ENCODE measurements around the gene GALNT9. TPM values are rescaled to one million over a fixed set of nuclear protein-coding genes. Genes with fewer than 3 reads are reported as not detected.

The GALNT9 gene
- total and polyA plus RNA-seq, 10 donors: 0.20 to 2.4 (median 0.84) TPM

GRCh38 chr12:132317233-132317938, 12.0 kb downstream of the GALNT9 start:
- peaks cover 0 to 1% (median 0%) of the 10 kb centered on the region in 6 donors for H3K4me1 ChIP-seq
- 77 to 88% (median 83%) methylated on average over 18 to 19 of the region's 19 CpGs for WGBS, 5 donors
- no peak overlapping the region for H3K4me3 ChIP-seq
- intact Hi-C loops (cut with DNase I; ENCODE audit: low total_unique reads): no loop called here
- no peak for TF ChIP-seq POLR2AphosphoS5 (IDR thresholded peaks at IDR 0.05)
- TF ChIP-seq, protein P1, sequence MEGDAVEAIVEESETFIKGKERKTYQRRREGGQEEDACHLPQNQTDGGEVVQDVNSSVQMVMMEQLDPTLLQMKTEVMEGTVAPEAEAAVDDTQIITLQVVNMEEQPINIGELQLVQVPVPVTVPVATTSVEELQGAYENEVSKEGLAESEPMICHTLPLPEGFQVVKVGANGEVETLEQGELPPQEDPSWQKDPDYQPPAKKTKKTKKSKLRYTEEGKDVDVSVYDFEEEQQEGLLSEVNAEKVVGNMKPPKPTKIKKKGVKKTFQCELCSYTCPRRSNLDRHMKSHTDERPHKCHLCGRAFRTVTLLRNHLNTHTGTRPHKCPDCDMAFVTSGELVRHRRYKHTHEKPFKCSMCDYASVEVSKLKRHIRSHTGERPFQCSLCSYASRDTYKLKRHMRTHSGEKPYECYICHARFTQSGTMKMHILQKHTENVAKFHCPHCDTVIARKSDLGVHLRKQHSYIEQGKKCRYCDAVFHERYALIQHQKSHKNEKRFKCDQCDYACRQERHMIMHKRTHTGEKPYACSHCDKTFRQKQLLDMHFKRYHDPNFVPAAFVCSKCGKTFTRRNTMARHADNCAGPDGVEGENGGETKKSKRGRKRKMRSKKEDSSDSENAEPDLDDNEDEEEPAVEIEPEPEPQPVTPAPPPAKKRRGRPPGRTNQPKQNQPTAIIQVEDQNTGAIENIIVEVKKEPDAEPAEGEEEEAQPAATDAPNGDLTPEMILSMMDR (IDR thresholded peaks at IDR 0.05 in 8 of 11, conservative IDR thresholded peaks at IDR 0.05 in 3 of 11): no peak
- TF ChIP-seq POLR2A (IDR thresholded peaks at IDR 0.05): no peak
- H3K27ac ChIP-seq: no peak overlapping the region
- H3K9me3 ChIP-seq: peaks cover 0 to 7% (median 4%) of the 10 kb centered on the region in 8 donors
- H3K36me3 ChIP-seq: no peaks in the 10 kb centered on the region
- peak; percentile 61 for DNase-seq
- peaks cover 0 to 77% (median 3%) of the 10 kb centered on the region in 7 donors for H3K27me3 ChIP-seq (replicated peaks in 1 of 7)

DNA sequence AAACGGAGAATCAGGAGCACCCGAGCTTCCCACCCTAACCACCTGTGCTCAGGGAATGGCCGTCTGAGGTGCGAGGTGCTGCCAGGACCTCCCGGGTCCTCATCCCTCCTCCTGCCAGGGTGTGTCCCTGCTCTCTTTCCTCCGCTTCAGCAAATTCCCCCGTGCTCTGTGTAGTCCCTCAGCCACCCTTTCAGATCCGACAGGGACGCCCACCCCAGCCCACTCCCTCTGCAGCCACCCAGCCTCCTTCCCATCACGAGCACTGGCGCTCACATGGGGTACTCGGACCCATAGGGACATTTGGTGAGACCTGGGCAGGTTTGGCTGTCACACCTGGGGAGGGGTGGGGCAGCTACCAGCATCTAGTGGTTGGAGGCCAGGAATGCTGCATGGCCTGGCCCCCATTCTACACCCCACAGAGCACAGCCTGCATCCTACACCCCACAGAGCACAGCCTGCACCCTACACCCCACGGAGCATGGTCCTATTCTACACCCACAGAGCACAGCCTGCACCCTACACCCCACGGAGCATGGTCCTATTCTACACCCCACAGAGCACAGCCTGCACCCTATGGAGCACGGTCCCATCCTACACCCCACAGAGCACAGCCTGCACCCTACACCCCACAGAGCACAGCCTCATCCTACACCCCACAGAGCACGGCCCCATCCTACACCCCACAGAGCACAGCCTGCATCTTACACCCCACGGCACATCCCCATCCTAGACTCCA, 12.7 kb downstream of the GALNT9 start:
- TF ChIP-seq POLR2AphosphoS5 (IDR thresholded peaks at IDR 0.05) (no peak), POLR2A (IDR thresholded peaks at IDR 0.05) (no peak)
- TF ChIP-seq, protein P1 (IDR thresholded peaks at IDR 0.05 in 8 of 11, conservative IDR thresholded peaks at IDR 0.05 in 3 of 11): no peak
- intact Hi-C loops (cut with DNase I; ENCODE audit: low total_unique reads): no loop called here
- H3K27me3 ChIP-seq (replicated peaks in 1 of 7): peaks cover 0 to 69% (median 3%) of the 10 kb centered on the region in 7 donors
- no peak overlapping the region for H3K27ac ChIP-seq
- no peaks in the 10 kb centered on the region for H3K4me1 ChIP-seq
- DNase-seq: no peak
- peaks cover 0 to 14% (median 11%) of the 10 kb centered on the region in 8 donors for H3K9me3 ChIP-seq
- H3K36me3 ChIP-seq: no peaks in the 10 kb centered on the region
- H3K4me3 ChIP-seq: no peak overlapping the region
- WGBS, 5 donors: 67 to 73% (median 71%) methylated on average over 17 of the region's 17 CpGs

GRCh38 chr12:132315951-132316350, 13.4 kb downstream of the GALNT9 start:
- WGBS, 5 donors: 68 to 73% (median 70%) methylated on average over 15 to 20 of the region's 20 CpGs
- Histone ChIP-seq H3K4me3 (no peak overlapping the region), H3K9me3 (peaks cover 0 to 21% (median 19%) of the 10 kb centered on the region in 8 donors), H3K4me1 (no peaks in the 10 kb centered on the region), H3K27ac (no peak overlapping the region), H3K27me3 (replicated peaks in 1 of 7) (peaks cover 0 to 62% (median 3%) of the 10 kb centered on the region in 7 donors), H3K36me3 (no peaks in the 10 kb centered on the region)
- intact Hi-C loops (cut with DNase I; ENCODE audit: low total_unique reads): no loop called here
- peak; percentile 56 for DNase-seq
- TF ChIP-seq POLR2AphosphoS5 (IDR thresholded peaks at IDR 0.05) (no peak), POLR2A (IDR thresholded peaks at IDR 0.05) (no peak)
- TF ChIP-seq, protein P1 (IDR thresholded peaks at IDR 0.05 in 8 of 11, conservative IDR thresholded peaks at IDR 0.05 in 3 of 11): no peak

GRCh38 chr12:132315507-132315906, 13.9 kb downstream of the GALNT9 start:
- DNase-seq: no peak
- TF ChIP-seq POLR2A (IDR thresholded peaks at IDR 0.05): no peak
- no peak for TF ChIP-seq POLR2AphosphoS5 (IDR thresholded peaks at IDR 0.05)
- TF ChIP-seq, protein P1 (IDR thresholded peaks at IDR 0.05 in 8 of 11, conservative IDR thresholded peaks at IDR 0.05 in 3 of 11): no peak
- no peak overlapping the region for H3K4me3 ChIP-seq

More at GRCh38 chr12:132315507-132315906, 13.9 kb downstream of the GALNT9 start:
- WGBS, 5 donors: 90 to 94% (median 93%) methylated on average over 18 to 19 of the region's 19 CpGs
- Histone ChIP-seq H3K9me3 (peaks cover 0 to 25% (median 23%) of the 10 kb centered on the region in 8 donors), H3K27ac (no peak overlapping the region), H3K4me1 (no peaks in the 10 kb centered on the region), H3K36me3 (no peaks in the 10 kb centered on the region), H3K27me3 (replicated peaks in 1 of 7) (peaks cover 0 to 61% (median 3%) of the 10 kb centered on the region in 7 donors)
- intact Hi-C loops (cut with DNase I; ENCODE audit: low total_unique reads): no loop called here
